ENCODE results near the gene BMAL2.

Gene BMAL2

GRCh38 chr12:27324530-27324929 lies 8.1 kb upstream of the BMAL2 start:
- DNase-seq = no peak

- DNase-seq = no peak
Observed at GRCh38 chr12:27330846-27331245, 1.8 kb upstream of the BMAL2 start.

- no peak for DNase-seq
Observed at GRCh38 chr12:27331291-27331926, 1.2 kb upstream of the BMAL2 start.

- DNase-seq = no peak
Observed at GRCh38 chr12:27331927-27332324, 710 bp upstream of the BMAL2 start.

- no peak for DNase-seq
Observed at GRCh38 chr12:27332407-27332713, 276 bp upstream of the BMAL2 start.

- DNase-seq = no peak
Observed at GRCh38 chr12:27333403-27334009, 870 bp downstream of the BMAL2 start.

GRCh38 chr12:27334042-27334720 lies 1.5 kb downstream of the BMAL2 start:
- no peak for DNase-seq

GRCh38 chr12:27334721-27335082 lies 2.1 kb downstream of the BMAL2 start:
- DNase-seq = no peak

- no peak for DNase-seq
Observed at GRCh38 chr12:27335364-27336281, 3.0 kb downstream of the BMAL2 start.

- DNase-seq = no peak
Observed at GRCh38 chr12:27336282-27336653, 3.6 kb downstream of the BMAL2 start.

- no peak for DNase-seq
Observed at GRCh38 chr12:27337376-27337775, 4.7 kb downstream of the BMAL2 start.

GRCh38 chr12:27338473-27338872 lies 5.8 kb downstream of the BMAL2 start:
- no peak for DNase-seq

- DNase-seq = no peak
Observed at GRCh38 chr12:27340971-27341370, 8.3 kb downstream of the BMAL2 start.

- no peak for DNase-seq
Observed at GRCh38 chr12:27342536-27342935, 9.9 kb downstream of the BMAL2 start.

GRCh38 chr12:27343255-27344000 lies 10.8 kb downstream of the BMAL2 start:
- no peak for DNase-seq

GRCh38 chr12:27344246-27344645 lies 11.6 kb downstream of the BMAL2 start:
- DNase-seq = no peak

- no peak for DNase-seq
Observed at GRCh38 chr12:27344760-27345159, 12.1 kb downstream of the BMAL2 start.

GRCh38 chr12:27345376-27345775 lies 12.7 kb downstream of the BMAL2 start:
- no peak for DNase-seq

- no peak for DNase-seq
Observed at GRCh38 chr12:27347779-27348178, 15.1 kb downstream of the BMAL2 start.

GRCh38 chr12:27351476-27351875 lies 18.8 kb downstream of the BMAL2 start:
- DNase-seq = no peak

- DNase-seq = no peak
Observed at GRCh38 chr12:27355486-27355885, 22.9 kb downstream of the BMAL2 start.

- no peak for DNase-seq
Observed at GRCh38 chr12:27355979-27356378, 23.3 kb downstream of the BMAL2 start.

Data from NCI-H1092 (cell line).